ENCODE measurements around the gene TRAF4.
"Not testable (repeated sequence)": the region's sequence is repeated elsewhere in the genome, so short reads cannot be mapped to it uniquely, and the experiment has no call there.

Gene TRAF4

GRCh38 chr17:28749516-28750177 lies 5.8 kb downstream of the TRAF4 start:
- no peak for DNase-seq

DNA sequence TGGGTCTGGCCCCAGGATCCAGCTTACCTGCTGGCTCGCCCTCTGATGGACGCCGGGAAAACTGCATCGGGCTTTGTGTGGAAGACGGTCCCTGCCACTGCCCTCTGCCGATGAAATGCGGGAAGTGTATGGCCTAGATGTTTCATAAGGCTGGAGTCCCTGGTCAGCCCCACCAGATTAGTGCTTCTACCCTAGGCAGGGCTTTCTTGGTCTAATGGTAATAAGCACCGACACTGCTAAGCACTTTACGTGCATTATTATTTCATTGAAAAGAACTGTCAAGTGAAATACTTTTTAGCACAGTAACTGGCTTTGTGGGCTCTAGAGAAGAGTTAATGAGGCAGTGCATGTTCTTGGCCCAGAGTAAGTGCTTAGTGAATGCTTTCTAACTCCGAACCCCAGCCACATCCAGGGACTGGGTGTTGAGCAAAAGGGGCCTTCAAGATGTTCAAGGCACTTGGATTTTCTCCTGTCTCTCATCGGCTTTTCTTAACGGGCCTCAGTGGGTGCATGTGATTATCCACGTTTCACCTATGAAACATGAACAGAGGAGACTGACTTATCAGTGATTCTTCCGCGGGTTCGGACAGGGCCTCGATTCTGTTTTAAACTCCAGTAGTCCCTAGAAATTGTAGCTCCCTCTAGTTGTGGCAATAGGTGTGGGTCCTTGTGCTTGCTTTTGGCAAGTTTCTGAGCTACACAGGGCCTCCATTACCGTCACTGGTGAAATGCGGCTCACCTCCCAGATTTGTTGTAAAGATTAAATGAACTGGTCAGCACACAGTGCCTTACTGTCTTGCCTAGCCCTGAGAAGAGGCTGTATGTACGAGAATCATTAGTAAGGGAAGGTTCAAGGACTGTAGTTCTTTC lies 6.6 kb downstream of the TRAF4 start:
- DNase-seq, result peak; percentile 92

DNA sequence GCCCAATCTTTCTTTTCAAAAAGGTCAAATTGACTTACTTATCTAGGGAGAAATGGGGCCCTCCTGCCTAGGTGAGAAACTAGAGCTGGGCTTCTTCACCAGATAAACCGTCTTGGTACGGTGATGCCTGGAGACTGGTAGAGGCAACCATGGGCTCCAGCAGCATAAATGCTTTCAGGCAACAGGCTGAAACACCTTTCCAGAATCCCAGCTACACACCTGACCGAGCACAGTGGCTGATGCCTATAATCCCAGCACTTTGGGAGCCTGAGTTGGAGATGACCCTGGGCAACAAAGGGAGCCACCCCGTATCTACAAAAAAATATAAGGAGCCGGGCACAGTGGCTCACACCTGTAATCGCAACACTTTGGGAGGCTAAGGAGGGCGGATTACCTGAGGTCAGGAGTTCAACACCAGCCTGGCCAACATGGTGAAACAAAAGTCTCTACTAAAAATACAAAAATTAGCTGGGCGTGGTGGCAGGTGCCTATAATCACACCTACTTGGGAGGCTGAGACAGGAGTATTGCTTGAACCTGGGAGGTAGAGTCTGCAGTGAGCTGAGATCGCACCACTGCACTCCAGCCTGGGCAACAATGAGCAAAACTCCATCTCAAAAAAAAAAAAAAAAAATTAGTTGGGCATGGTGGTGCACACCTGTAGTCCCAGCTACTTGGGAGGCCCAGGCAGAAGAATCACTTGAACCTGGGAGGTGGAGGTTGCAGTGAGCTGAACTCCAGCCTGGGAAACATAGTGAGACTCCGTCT lies 8.0 kb downstream of the TRAF4 start:
- no peak for DNase-seq

GRCh38 chr17:28755486-28755885 lies 11.7 kb downstream of the TRAF4 start:
- DNase-seq, result no peak

- no peak for DNase-seq
Measured at GRCh38 chr17:28756049-28756804, 12.4 kb downstream of the TRAF4 start.

- DNase-seq, result no peak
Measured at GRCh38 chr17:28758411-28759121, 14.8 kb downstream of the TRAF4 start.

DNA sequence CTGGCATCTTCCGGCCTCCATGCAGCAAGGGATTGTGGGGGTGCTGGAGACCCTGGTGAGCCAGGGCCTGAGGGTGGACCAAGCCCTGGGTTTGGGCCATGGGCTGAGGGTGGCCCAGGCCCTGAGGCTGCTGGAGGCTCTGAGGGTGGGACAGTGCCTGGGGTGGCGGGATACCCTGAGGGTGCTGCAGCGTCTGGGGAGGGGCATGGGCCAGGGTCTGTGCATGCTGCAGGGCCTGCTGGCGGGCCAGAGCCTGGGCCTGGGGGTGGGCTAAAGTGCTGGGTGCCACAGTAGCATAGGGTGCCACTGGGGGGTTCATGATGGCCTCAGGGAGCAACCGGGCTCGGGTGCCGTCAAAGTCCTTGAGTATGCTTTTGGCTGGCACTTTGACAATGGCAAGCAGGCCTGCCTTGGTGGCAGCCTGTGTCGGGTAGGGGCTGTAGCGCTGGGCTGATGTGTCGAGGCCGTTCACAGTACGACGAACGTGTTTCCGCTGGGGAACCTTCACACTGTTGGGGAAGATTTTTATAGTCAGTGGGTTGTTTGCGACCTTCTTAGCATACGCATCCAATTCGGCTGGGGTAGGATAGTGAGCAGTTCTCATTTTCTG lies 15.6 kb downstream of the TRAF4 start:
- DNase-seq, result no peak

DNA sequence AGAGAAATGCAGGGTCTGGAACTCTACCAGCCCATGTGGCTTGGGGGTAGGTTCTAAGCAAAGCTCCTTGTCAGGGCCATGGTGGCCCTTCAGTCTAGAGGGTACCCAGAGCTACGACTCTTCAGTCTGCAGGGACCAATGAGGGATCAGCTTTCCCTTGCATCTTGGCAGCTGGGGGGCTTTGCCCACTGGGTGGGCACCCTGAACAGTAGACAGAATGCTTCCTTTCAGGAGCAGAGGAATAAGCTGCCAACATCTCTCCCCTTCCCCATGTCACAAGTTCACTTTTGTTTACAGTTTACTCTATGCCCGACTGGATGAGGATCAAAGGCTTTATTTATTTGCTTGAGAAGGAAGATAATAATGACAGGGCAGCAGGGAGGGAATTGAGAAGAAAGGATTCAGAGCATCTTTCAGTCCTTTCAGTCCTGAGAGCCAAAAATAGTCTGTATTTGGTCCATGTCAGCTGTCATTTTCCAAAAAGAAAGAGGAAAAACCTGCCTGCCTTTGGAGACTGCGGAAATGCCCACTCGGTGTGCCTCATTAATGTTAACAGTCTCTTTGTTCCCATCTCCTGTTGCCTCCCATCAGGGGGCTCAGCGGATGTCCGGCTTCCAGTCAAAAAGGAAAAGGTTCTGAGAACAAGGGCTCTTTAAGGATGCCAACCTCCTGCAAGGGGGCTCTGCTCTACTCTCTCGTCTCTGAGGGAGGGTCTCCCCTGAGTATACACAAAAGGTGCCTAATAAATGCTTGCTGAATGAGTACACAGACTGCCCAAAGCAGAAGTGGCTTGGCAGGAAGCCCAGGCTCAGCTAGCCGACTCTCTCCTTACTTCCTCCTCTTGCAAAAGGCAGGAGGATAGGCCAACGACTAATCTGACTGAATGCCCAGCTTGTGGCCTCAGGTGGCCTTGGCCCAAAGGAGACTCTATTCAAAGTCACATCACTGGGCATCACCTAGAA lies 17.1 kb downstream of the TRAF4 start:
- no peak for DNase-seq

- DNase-seq, result no peak
Measured at GRCh38 chr17:28763137-28763799, 19.5 kb downstream of the TRAF4 start.

DNA sequence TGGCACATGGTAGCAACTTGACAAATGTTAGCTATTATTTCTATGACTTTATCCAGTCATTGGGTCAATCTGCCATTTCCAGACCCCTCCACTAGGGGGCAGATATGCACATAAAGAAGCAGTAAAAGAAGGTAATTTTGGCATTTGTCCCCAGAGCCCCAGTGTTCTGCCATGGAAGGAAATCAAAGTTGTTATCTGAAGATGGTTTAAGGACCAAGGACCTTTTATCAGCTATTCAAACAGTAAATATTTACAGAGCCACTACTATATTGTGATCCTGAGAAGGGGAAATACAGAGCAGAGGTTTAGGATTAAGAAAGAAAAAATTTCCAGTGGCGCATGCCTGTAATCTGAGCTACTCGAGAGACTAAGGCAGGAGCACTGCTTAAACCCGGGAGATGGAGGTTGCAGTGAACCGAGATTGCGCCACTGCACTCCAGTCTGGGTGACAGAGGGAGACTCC lies 20.0 kb downstream of the TRAF4 start:
- peak; percentile 84 for DNase-seq

DNA sequence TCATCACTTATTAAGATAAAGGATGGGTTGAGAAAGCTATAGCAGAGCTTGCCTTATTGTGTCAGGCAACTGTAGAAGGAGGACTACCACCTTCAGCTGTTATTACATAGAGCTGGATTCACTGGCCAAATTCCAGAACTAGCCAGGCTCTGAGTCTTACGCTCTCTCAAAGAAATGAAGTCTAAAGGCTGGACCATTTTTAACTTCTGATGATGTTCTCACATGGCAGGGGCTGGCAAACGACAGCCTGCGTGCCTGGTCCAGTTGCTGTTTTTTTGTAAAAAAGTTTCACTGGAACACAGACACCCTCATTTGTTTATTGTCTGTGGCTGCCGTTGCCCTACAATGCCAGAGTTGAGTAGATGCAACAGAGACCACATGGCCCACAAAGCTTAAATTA lies 21.2 kb downstream of the TRAF4 start:
- no peak for DNase-seq

DNA sequence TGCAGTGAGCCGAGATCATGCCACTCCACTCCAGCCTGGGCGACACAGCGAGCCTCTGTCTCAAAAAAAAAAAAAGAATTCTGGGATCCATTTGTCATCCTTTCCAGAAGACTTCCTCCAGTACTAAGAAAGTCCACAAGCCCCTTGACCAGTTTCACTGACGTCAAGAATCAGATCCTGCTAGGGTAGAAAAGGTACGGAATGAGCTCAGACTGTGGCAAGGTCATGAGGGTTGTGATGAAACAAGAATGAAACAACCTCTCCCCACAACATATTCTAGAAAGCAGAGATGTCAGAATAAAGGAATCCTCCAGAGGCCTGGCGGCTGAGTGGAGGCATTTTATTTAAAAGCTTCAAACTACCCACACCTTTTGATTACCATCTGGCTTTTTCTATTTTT lies 29.9 kb downstream of the TRAF4 start:
- DNase-seq, result no peak

- DNase-seq, result no peak
Measured at GRCh38 chr17:28774206-28774605, 30.4 kb downstream of the TRAF4 start.

- no peak for DNase-seq
Measured at GRCh38 chr17:28777178-28777577, 33.4 kb downstream of the TRAF4 start.

DNA sequence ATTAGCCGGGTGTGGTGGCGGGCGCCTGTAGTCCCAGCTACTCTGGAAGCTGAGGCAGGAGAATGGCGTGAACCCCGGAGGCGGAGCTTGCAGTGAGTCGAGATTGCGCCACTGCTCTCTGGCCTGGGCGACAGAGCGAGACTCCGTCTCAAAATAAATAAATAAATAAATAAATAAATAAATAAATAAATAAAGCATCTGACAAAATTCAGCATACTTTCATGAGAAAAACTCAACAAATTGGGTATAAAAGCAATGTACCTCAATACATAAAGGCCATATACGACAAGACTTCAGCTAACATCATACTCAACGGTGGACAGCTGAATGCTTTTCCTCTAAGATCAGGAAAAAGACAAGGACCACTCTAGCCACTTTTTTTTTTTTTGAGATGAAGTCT lies 35.8 kb downstream of the TRAF4 start:
- DNase-seq, result not testable (repeated sequence)

GRCh38 chr17:28783161-28783560 lies 39.4 kb downstream of the TRAF4 start:
- no peak for DNase-seq

GRCh38 chr17:28788100-28788499 lies 44.3 kb downstream of the TRAF4 start:
- no peak for DNase-seq

- DNase-seq, result no peak
Measured at GRCh38 chr17:28792877-28793661, 49.3 kb downstream of the TRAF4 start.

Data from activated CD8-positive, alpha-beta memory T cell treated with anti-CD3 and anti-CD28 coated beads, Interleukin-2, amount 50 U/mL, for 48 hours (primary cell).